ENCODE results near the gene ZNF438.
"Not testable (repeated sequence)": the region's sequence is repeated elsewhere in the genome, so short reads cannot be mapped to it uniquely, and the experiment has no call there.

Gene ZNF438

GRCh38 chr10:31055573-31056251 lies 24.0 kb upstream of the ZNF438 start:
- Histone ChIP-seq H3K27ac (ENCODE audit: low read depth, low read length) (no peak overlapping the region), H3K4me1 (ENCODE audit: control insufficient read depth in 5 of 5, insufficient read depth in 5 of 5, low read length in 5 of 5) (peaks cover 0 to 2% (median 0%) of the 10 kb centered on the region in 5 donors), H3K27me3 (ENCODE audit: control insufficient read depth in 5 of 5, insufficient read depth in 4 of 5, low read length in 5 of 5) (no peaks in the 10 kb centered on the region), H3K4me3 (ENCODE audit: low read depth in 1 of 5, low read length in 5 of 5) (no peak overlapping the region), H3K36me3 (ENCODE audit: control insufficient read depth in 5 of 5, insufficient read depth in 5 of 5, low read length in 5 of 5) (no peaks in the 10 kb centered on the region), H3K9ac (ENCODE audit: low read length in 5 of 5) (no peak overlapping the region), H3K9me3 (ENCODE audit: control insufficient read depth in 5 of 5, low read length in 5 of 5) (peaks cover 0 to 8% (median 3%) of the 10 kb centered on the region in 5 donors)

- Histone ChIP-seq H3K9ac (ENCODE audit: low read length in 5 of 5) (no peak overlapping the region), H3K36me3 (ENCODE audit: control insufficient read depth in 5 of 5, insufficient read depth in 5 of 5, low read length in 5 of 5) (no peaks in the 10 kb centered on the region), H3K9me3 (ENCODE audit: control insufficient read depth in 5 of 5, low read length in 5 of 5) (peaks cover 0 to 8% (median 3%) of the 10 kb centered on the region in 5 donors), H3K27ac (ENCODE audit: low read depth, low read length) (no peak overlapping the region), H3K27me3 (ENCODE audit: control insufficient read depth in 5 of 5, insufficient read depth in 4 of 5, low read length in 5 of 5) (no peaks in the 10 kb centered on the region), H3K4me3 (ENCODE audit: low read depth in 1 of 5, low read length in 5 of 5) (no peak overlapping the region), H3K4me1 (ENCODE audit: control insufficient read depth in 5 of 5, insufficient read depth in 5 of 5, low read length in 5 of 5) (peaks cover 0 to 2% (median 0%) of the 10 kb centered on the region in 5 donors)
Measured at GRCh38 chr10:31051703-31052102, 20.0 kb upstream of the ZNF438 start.

- H3K4me3 ChIP-seq (ENCODE audit: low read depth in 1 of 5, low read length in 5 of 5), result no peak overlapping the region
- no peak overlapping the region for H3K9ac ChIP-seq (ENCODE audit: low read length in 5 of 5)
- no peaks in the 10 kb centered on the region for H3K27me3 ChIP-seq (ENCODE audit: control insufficient read depth in 5 of 5, insufficient read depth in 4 of 5, low read length in 5 of 5)
- H3K36me3 ChIP-seq (ENCODE audit: control insufficient read depth in 5 of 5, insufficient read depth in 5 of 5, low read length in 5 of 5), result no peaks in the 10 kb centered on the region
- H3K4me1 ChIP-seq (ENCODE audit: control insufficient read depth in 5 of 5, insufficient read depth in 5 of 5, low read length in 5 of 5), result no peaks in the 10 kb centered on the region
- H3K9me3 ChIP-seq (ENCODE audit: control insufficient read depth in 5 of 5, low read length in 5 of 5), result no peaks in the 10 kb centered on the region
- no peak overlapping the region for H3K27ac ChIP-seq (ENCODE audit: low read depth, low read length)
Measured at GRCh38 chr10:31042670-31043069, 11.0 kb upstream of the ZNF438 start.

- no peak overlapping the region for H3K27ac ChIP-seq (ENCODE audit: low read depth, low read length)
- H3K9ac ChIP-seq (ENCODE audit: low read length in 5 of 5), result no peak overlapping the region
- H3K4me1 ChIP-seq (ENCODE audit: control insufficient read depth in 5 of 5, insufficient read depth in 5 of 5, low read length in 5 of 5), result no peaks in the 10 kb centered on the region
- H3K4me3 ChIP-seq (ENCODE audit: low read depth in 1 of 5, low read length in 5 of 5), result no peak overlapping the region
- no peaks in the 10 kb centered on the region for H3K36me3 ChIP-seq (ENCODE audit: control insufficient read depth in 5 of 5, insufficient read depth in 5 of 5, low read length in 5 of 5)
- H3K27me3 ChIP-seq (ENCODE audit: control insufficient read depth in 5 of 5, insufficient read depth in 4 of 5, low read length in 5 of 5), result no peaks in the 10 kb centered on the region
- H3K9me3 ChIP-seq (ENCODE audit: control insufficient read depth in 5 of 5, low read length in 5 of 5), result peaks cover 0 to 4% (median 0%) of the 10 kb centered on the region in 5 donors
Measured at GRCh38 chr10:31041011-31041410, 9.3 kb upstream of the ZNF438 start.

GRCh38 chr10:31039006-31039405 lies 7.3 kb upstream of the ZNF438 start:
- H3K9me3 ChIP-seq (ENCODE audit: control insufficient read depth in 5 of 5, low read length in 5 of 5); H3K36me3 ChIP-seq (ENCODE audit: control insufficient read depth in 5 of 5, insufficient read depth in 5 of 5, low read length in 5 of 5); H3K27me3 ChIP-seq (ENCODE audit: control insufficient read depth in 5 of 5, insufficient read depth in 4 of 5, low read length in 5 of 5); H3K4me3 ChIP-seq (ENCODE audit: low read depth in 1 of 5, low read length in 5 of 5); H3K9ac ChIP-seq (ENCODE audit: low read length in 5 of 5); H3K27ac ChIP-seq (ENCODE audit: low read depth, low read length); H3K4me1 ChIP-seq (ENCODE audit: control insufficient read depth in 5 of 5, insufficient read depth in 5 of 5, low read length in 5 of 5): not testable (repeated sequence)

- Histone ChIP-seq H3K27me3 (ENCODE audit: control insufficient read depth in 5 of 5, insufficient read depth in 4 of 5, low read length in 5 of 5) (no peaks in the 10 kb centered on the region), H3K27ac (ENCODE audit: low read depth, low read length) (no peak overlapping the region), H3K36me3 (ENCODE audit: control insufficient read depth in 5 of 5, insufficient read depth in 5 of 5, low read length in 5 of 5) (no peaks in the 10 kb centered on the region), H3K4me1 (ENCODE audit: control insufficient read depth in 5 of 5, insufficient read depth in 5 of 5, low read length in 5 of 5) (peaks cover 0 to 14% (median 8%) of the 10 kb centered on the region in 5 donors), H3K9ac (ENCODE audit: low read length in 5 of 5) (no peak overlapping the region), H3K9me3 (ENCODE audit: control insufficient read depth in 5 of 5, low read length in 5 of 5) (peaks cover 0 to 4% (median 0%) of the 10 kb centered on the region in 5 donors), H3K4me3 (ENCODE audit: low read depth in 1 of 5, low read length in 5 of 5) (no peak overlapping the region)
Measured at GRCh38 chr10:31037749-31038148, 6.1 kb upstream of the ZNF438 start.

- Histone ChIP-seq H3K9me3 (ENCODE audit: control insufficient read depth in 5 of 5, low read length in 5 of 5) (peaks cover 0 to 4% (median 0%) of the 10 kb centered on the region in 5 donors), H3K27ac (ENCODE audit: low read depth, low read length) (no peak overlapping the region), H3K4me1 (ENCODE audit: control insufficient read depth in 5 of 5, insufficient read depth in 5 of 5, low read length in 5 of 5) (peaks cover 1 to 23% (median 9%) of the 10 kb centered on the region in 5 donors), H3K36me3 (ENCODE audit: control insufficient read depth in 5 of 5, insufficient read depth in 5 of 5, low read length in 5 of 5) (no peaks in the 10 kb centered on the region), H3K4me3 (ENCODE audit: low read depth in 1 of 5, low read length in 5 of 5) (no peak overlapping the region), H3K27me3 (ENCODE audit: control insufficient read depth in 5 of 5, insufficient read depth in 4 of 5, low read length in 5 of 5) (no peaks in the 10 kb centered on the region), H3K9ac (ENCODE audit: low read length in 5 of 5) (no peak overlapping the region)
Measured at GRCh38 chr10:31036209-31036608, 4.5 kb upstream of the ZNF438 start.

- Histone ChIP-seq H3K9ac (ENCODE audit: low read length in 5 of 5) (no peak overlapping the region), H3K9me3 (ENCODE audit: control insufficient read depth in 5 of 5, low read length in 5 of 5) (peaks cover 0 to 4% (median 0%) of the 10 kb centered on the region in 5 donors), H3K36me3 (ENCODE audit: control insufficient read depth in 5 of 5, insufficient read depth in 5 of 5, low read length in 5 of 5) (no peaks in the 10 kb centered on the region), H3K27ac (ENCODE audit: low read depth, low read length) (no peak overlapping the region), H3K27me3 (ENCODE audit: control insufficient read depth in 5 of 5, insufficient read depth in 4 of 5, low read length in 5 of 5) (no peaks in the 10 kb centered on the region), H3K4me1 (ENCODE audit: control insufficient read depth in 5 of 5, insufficient read depth in 5 of 5, low read length in 5 of 5) (peaks cover 4 to 32% (median 17%) of the 10 kb centered on the region in 5 donors), H3K4me3 (ENCODE audit: low read depth in 1 of 5, low read length in 5 of 5) (no peak overlapping the region)
Measured at GRCh38 chr10:31035266-31035798, 3.7 kb upstream of the ZNF438 start.

- H3K27ac ChIP-seq (ENCODE audit: low read depth, low read length), result peak overlapping the region; percentile 52
- H3K4me3 ChIP-seq (ENCODE audit: low read depth in 1 of 5, low read length in 5 of 5), result no peak overlapping the region
- H3K27me3 ChIP-seq (ENCODE audit: control insufficient read depth in 5 of 5, insufficient read depth in 4 of 5, low read length in 5 of 5), result no peaks in the 10 kb centered on the region
Measured at GRCh38 chr10:31034098-31034909, 2.6 kb upstream of the ZNF438 start.

GRCh38 chr10:31033147-31033546 lies 1.5 kb upstream of the ZNF438 start:
- Histone ChIP-seq H3K27ac (ENCODE audit: low read depth, low read length) (peak overlapping the region; percentile 32), H3K4me1 (ENCODE audit: control insufficient read depth in 5 of 5, insufficient read depth in 5 of 5, low read length in 5 of 5) (peaks cover 4 to 48% (median 34%) of the 10 kb centered on the region in 5 donors), H3K9me3 (ENCODE audit: control insufficient read depth in 5 of 5, low read length in 5 of 5) (peaks cover 0 to 4% (median 0%) of the 10 kb centered on the region in 5 donors), H3K4me3 (ENCODE audit: low read depth in 1 of 5, low read length in 5 of 5) (peak overlapping the region; percentile 70 to 89 (median 76)), H3K36me3 (ENCODE audit: control insufficient read depth in 5 of 5, insufficient read depth in 5 of 5, low read length in 5 of 5) (no peaks in the 10 kb centered on the region), H3K27me3 (ENCODE audit: control insufficient read depth in 5 of 5, insufficient read depth in 4 of 5, low read length in 5 of 5) (no peaks in the 10 kb centered on the region), H3K9ac (ENCODE audit: low read length in 5 of 5) (no peak overlapping the region)

More at GRCh38 chr10:31034098-31034909, 2.6 kb upstream of the ZNF438 start:
- peaks cover 4 to 40% (median 28%) of the 10 kb centered on the region in 5 donors for H3K4me1 ChIP-seq (ENCODE audit: control insufficient read depth in 5 of 5, insufficient read depth in 5 of 5, low read length in 5 of 5)
- H3K9ac ChIP-seq (ENCODE audit: low read length in 5 of 5), result peak overlapping the region in 1 of 5 donors; percentile 7
- peaks cover 0 to 4% (median 0%) of the 10 kb centered on the region in 5 donors for H3K9me3 ChIP-seq (ENCODE audit: control insufficient read depth in 5 of 5, low read length in 5 of 5)
- no peaks in the 10 kb centered on the region for H3K36me3 ChIP-seq (ENCODE audit: control insufficient read depth in 5 of 5, insufficient read depth in 5 of 5, low read length in 5 of 5)

All from subcutaneous abdominal adipose tissue (tissue), 5 donors.